PFSK-1 (cell line): ENCODE results near the gene C3orf70.

ENCODE experiments used
- FOXP2 ChIP-seq: optimal IDR thresholded peaks from 2 replicates; pipeline ENCODE3; 2011; ENCODE audit warnings: borderline replicate concordance, control low read depth, inconsistent platforms; ENCODE audit not compliant: insufficient read depth; ENCODE audit errors: extremely low read length, extremely low read depth
- POLR2AphosphoS5 ChIP-seq: IDR thresholded peaks from 2 replicates; pipeline ENCODE4 v1.6.1; 2012; ENCODE audit warnings: low read depth, mild to moderate bottlenecking, control low read depth, low read length, moderate library complexity
- SIN3A ChIP-seq: IDR thresholded peaks from 2 replicates; pipeline ENCODE4 v1.6.1; 2012; ENCODE audit warnings: mild to moderate bottlenecking, low read length, moderate library complexity, borderline replicate concordance; ENCODE audit not compliant: insufficient read depth
- TAF1 ChIP-seq: IDR thresholded peaks from 2 replicates; pipeline ENCODE4 v1.6.1; 2012; ENCODE audit warnings: low read length, control low read depth, borderline replicate concordance; ENCODE audit not compliant: insufficient read depth
- TF ChIP-seq, protein P1 (sequence below), 2 experiments: IDR thresholded peaks; 2 replicates each; pipeline versions ENCODE4 v1.6.1 to v1.8.0; 2011 to 2012; ENCODE audit warnings: low read depth in 2 of 2, low read length in 2 of 2, control low read depth in 1 of 2, inconsistent platforms in 1 of 2, mild to moderate bottlenecking in 1 of 2, moderate library complexity in 1 of 2; ENCODE audit not compliant: insufficient read depth in 1 of 2

The C3orf70 gene

DNA sequence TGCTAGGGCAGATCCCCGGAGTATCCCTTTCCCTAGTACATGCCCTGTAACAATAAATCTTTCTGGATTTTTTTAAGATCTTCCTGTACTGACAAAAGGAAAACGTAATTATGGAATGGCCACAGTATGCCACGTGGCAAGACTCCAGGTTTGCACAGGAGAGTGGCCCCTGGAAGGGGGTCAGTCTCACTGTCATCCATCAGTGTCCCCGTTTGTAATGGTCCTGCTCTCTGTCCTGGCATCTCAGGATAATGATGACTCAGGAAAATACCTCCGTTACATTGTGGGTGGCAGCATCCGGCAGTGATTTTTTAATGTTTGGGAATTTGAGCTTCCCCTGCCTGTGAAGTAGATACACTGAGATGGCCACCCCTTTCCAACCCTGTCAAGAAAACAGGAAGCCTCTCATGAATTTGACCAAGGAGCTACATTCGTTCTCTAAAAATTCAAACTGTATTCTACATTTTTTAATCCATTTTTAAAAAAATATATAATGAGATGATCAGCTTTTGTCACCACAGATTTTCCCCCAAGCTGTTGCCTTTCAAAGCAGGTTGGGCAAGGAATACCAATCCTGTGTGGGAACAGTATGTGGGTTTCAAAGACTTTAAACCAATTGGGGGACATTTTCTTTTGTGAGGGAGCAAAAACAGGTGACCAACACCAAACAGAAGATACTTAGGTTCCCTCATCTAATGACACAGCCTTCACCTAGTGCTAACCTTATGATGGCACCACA is 110.4 kb downstream of the C3orf70 start:
- no peak for TF ChIP-seq SIN3A
- TF ChIP-seq FOXP2 = no peak
- no peak for TF ChIP-seq TAF1
- TF ChIP-seq, protein P1, sequence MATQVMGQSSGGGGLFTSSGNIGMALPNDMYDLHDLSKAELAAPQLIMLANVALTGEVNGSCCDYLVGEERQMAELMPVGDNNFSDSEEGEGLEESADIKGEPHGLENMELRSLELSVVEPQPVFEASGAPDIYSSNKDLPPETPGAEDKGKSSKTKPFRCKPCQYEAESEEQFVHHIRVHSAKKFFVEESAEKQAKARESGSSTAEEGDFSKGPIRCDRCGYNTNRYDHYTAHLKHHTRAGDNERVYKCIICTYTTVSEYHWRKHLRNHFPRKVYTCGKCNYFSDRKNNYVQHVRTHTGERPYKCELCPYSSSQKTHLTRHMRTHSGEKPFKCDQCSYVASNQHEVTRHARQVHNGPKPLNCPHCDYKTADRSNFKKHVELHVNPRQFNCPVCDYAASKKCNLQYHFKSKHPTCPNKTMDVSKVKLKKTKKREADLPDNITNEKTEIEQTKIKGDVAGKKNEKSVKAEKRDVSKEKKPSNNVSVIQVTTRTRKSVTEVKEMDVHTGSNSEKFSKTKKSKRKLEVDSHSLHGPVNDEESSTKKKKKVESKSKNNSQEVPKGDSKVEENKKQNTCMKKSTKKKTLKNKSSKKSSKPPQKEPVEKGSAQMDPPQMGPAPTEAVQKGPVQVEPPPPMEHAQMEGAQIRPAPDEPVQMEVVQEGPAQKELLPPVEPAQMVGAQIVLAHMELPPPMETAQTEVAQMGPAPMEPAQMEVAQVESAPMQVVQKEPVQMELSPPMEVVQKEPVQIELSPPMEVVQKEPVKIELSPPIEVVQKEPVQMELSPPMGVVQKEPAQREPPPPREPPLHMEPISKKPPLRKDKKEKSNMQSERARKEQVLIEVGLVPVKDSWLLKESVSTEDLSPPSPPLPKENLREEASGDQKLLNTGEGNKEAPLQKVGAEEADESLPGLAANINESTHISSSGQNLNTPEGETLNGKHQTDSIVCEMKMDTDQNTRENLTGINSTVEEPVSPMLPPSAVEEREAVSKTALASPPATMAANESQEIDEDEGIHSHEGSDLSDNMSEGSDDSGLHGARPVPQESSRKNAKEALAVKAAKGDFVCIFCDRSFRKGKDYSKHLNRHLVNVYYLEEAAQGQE (IDR thresholded peaks at IDR 0.05; ENCODE audit: insufficient read depth in 1 of 2, low read depth in 2 of 2, low read length in 2 of 2) = no peak
- no peak for TF ChIP-seq POLR2AphosphoS5

DNA sequence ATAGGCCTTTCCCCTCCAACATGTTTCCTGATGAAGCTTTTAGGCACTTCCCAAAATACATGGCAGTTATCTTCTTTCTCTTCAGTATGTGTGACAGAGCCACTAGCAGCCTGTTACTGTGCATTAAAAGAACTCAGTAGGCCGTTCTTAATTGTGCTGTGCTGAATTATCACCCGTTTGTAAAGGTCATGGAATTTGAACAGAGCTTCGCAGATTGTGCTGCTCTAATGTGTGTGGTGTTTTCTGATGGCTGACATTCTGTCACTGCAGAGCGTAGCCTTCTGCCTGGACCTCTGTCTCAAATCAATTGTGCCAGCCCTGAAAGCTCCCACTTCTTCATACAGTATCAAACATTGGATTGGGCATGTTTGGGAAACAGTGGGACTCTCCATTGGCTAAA is 111.3 kb downstream of the C3orf70 start:
- TF ChIP-seq FOXP2 (no peak), TAF1 (no peak), SIN3A (no peak), POLR2AphosphoS5 (no peak)
- TF ChIP-seq, protein P1 (IDR thresholded peaks at IDR 0.05; ENCODE audit: insufficient read depth in 1 of 2, low read depth in 2 of 2, low read length in 2 of 2) = no peak

DNA sequence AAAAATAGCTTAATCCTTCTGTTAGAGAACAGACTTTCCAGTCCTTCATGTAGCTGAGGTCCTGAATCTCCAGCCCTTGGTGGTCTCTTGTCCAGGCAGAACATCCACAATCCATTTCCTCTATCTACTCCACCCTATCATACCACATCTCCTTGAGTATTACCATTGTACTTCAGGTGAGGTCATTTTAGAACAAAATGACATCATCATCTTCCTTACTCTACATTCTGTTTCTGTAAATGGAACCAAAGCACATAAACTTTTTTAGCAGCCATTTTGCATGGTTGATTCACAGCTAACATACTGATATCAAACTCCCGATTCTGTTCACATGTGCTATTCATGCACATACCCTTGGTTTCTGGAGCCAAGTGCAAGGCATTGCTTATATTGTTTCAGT is 112.4 kb downstream of the C3orf70 start:
- TF ChIP-seq FOXP2 (no peak), SIN3A (no peak), POLR2AphosphoS5 (no peak), TAF1 (no peak)
- TF ChIP-seq, protein P1 (IDR thresholded peaks at IDR 0.05; ENCODE audit: insufficient read depth in 1 of 2, low read depth in 2 of 2, low read length in 2 of 2) = no peak

DNA sequence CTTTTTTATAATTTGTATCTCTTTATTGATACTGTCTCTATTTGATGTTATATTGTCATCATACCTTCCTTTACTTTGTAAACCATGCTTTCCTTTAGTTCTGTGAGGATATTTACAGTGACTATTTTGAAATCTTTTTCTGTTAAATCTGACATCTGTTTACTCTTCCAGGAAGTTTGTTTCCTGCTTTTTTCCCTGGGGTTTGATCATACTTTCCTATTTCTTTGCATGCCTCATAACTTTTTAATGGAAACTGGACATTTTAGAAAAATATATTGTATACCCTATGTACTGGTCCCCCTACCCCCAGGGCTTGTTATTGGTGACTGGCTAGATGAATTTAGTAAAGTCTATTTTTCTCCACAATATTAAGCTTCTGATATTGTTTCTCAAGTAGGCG is 115.1 kb downstream of the C3orf70 start:
- TF ChIP-seq SIN3A (no peak), FOXP2 (no peak), TAF1 (no peak), POLR2AphosphoS5 (no peak)
- TF ChIP-seq, protein P1 (IDR thresholded peaks at IDR 0.05; ENCODE audit: insufficient read depth in 1 of 2, low read depth in 2 of 2, low read length in 2 of 2) = no peak
